ENCODE results near the gene GNAZ. TPM values are rescaled to one million over a fixed set of nuclear protein-coding genes. Genes with fewer than 3 reads are reported as not detected.

The GNAZ gene
- total RNA-seq, 1 experiment from 2014 or later, result 1.2 TPM

DNA sequence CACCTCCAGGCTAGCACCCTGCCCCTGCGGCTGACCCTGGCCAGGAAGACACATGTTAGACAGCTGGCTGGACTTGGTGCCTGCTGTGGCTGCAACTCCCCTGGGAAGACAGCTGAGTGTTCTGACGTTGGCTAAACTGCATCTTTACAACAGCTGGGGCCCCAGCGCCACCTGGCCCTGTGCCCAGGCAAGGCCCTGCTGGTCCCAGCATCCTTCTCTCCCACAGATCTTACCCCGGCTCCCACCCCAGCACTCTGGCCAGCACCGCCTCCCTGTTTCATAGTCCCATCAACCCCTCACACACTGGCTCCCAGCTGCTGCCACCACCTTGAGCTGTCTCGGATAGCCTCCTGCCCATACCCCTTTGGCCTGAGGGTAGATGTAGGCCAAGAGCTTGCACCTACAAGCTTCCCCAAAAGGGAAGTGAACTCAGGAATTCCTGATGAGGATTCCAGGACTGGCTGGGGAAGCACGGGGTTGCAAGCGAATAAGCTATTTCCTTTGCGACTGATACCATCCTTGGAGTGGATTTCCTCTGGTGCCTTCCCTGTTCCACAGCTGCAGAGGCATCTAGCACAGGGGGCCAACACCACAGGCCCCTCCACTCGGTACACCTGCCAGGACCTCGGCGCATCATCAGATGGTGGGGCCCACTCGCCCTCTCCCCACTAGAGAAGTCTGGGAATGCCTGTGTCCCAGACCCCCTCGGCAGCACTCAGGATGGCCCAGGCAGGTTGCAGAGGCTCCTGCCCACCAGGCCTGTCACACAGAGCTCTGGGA lies 42.9 kb downstream of the GNAZ start:
- CTCF ChIA-PET, result no interaction called here
- Histone ChIP-seq H2AFZ (no peak overlapping the region), H3K79me2 (ENCODE audit: low read depth) (no peaks in the 10 kb centered on the region), H3K4me2 (no peak overlapping the region), H3K4me3 (no peak overlapping the region), H3K9me3 (ENCODE audit: insufficient read depth, low read depth) (no peaks in the 10 kb centered on the region), H3K27ac (no peak overlapping the region), H3K27me3 (ENCODE audit: insufficient read depth, low read depth) (peaks cover 32% of the 10 kb centered on the region), H3K36me3 (ENCODE audit: low read depth) (no peaks in the 10 kb centered on the region), H4K20me1 (ENCODE audit: insufficient read depth) (no peaks in the 10 kb centered on the region), H3K9me2 (ENCODE audit: insufficient read depth) (no peaks in the 10 kb centered on the region), H3F3A (ENCODE audit: insufficient read depth, low read depth) (no peaks in the 10 kb centered on the region), H3K4me1 (replicated peaks; ENCODE audit: insufficient read depth) (no peaks in the 10 kb centered on the region)
- no peak for DNase-seq
- TF ChIP-seq EZH2 (IDR thresholded peaks at IDR 0.05; ENCODE audit: low read depth), result no peak
- TF ChIP-seq, protein P1, sequence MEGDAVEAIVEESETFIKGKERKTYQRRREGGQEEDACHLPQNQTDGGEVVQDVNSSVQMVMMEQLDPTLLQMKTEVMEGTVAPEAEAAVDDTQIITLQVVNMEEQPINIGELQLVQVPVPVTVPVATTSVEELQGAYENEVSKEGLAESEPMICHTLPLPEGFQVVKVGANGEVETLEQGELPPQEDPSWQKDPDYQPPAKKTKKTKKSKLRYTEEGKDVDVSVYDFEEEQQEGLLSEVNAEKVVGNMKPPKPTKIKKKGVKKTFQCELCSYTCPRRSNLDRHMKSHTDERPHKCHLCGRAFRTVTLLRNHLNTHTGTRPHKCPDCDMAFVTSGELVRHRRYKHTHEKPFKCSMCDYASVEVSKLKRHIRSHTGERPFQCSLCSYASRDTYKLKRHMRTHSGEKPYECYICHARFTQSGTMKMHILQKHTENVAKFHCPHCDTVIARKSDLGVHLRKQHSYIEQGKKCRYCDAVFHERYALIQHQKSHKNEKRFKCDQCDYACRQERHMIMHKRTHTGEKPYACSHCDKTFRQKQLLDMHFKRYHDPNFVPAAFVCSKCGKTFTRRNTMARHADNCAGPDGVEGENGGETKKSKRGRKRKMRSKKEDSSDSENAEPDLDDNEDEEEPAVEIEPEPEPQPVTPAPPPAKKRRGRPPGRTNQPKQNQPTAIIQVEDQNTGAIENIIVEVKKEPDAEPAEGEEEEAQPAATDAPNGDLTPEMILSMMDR (conservative IDR thresholded peaks at IDR 0.05), result no peak
- intact Hi-C loops (cut with micrococcal nuclease; ENCODE audit: unreplicated experiment), result no loop called here
- BruUV-seq (replicated peaks), result no TSS peak
- POLR2A ChIA-PET (ENCODE audit: unreplicated experiment), result no interaction called here

DNA sequence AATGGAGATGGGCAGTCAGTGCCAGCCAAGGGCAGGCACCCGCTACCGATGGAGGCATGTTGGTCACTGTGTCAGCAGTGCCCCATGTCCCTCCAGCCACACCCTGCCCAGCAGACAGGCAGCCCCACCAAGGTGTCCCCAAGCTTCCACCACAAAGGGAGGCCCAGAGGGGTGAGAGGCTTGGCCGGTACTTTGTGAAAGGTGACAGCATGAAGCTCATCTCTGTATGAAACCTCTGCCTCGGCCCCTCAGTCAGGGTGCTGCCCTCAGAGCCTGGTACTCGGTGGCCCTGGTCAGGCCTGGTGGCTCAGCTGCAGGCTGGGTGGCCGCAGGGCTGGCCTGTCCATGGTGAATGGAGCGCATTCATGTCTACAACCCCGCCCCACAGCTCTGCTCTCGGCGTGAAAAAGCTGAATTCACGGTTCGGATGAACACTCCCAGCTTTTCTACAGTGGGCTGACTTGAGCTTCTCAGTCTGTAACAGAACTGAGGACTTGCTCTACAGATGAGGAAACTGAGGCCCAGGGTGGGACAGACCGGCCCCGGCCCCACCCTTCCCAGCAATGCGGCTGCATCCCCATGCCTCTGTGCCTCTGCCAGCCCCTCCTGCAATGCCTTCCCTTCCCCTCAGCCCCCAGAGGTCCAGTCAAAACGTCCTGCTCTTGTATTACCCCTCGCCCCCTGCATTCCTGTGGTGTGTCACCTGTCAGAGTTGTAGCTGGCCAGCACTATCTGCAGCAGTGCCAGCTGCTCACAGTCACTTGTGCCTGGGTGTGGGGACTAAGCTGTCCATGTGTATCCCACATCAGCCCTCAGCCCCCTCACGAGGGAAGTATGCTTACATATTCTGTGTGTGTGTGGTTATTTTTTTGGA lies 43.8 kb downstream of the GNAZ start:
- no peak for TF ChIP-seq EZH2 (IDR thresholded peaks at IDR 0.05; ENCODE audit: low read depth)
- TF ChIP-seq, protein P1 (conservative IDR thresholded peaks at IDR 0.05), result no peak
- Histone ChIP-seq H3K36me3 (ENCODE audit: low read depth) (no peaks in the 10 kb centered on the region), H3K9me2 (ENCODE audit: insufficient read depth) (no peaks in the 10 kb centered on the region), H3K27ac (no peak overlapping the region), H3K4me2 (no peak overlapping the region), H3K4me1 (replicated peaks; ENCODE audit: insufficient read depth) (no peaks in the 10 kb centered on the region), H4K20me1 (ENCODE audit: insufficient read depth) (no peaks in the 10 kb centered on the region), H3K4me3 (no peak overlapping the region), H3K79me2 (ENCODE audit: low read depth) (no peaks in the 10 kb centered on the region), H3K27me3 (ENCODE audit: insufficient read depth, low read depth) (peaks cover 28% of the 10 kb centered on the region), H3F3A (ENCODE audit: insufficient read depth, low read depth) (no peaks in the 10 kb centered on the region), H3K9me3 (ENCODE audit: insufficient read depth, low read depth) (no peaks in the 10 kb centered on the region), H2AFZ (no peak overlapping the region)
- ChIA-PET CTCF (no interaction called here), POLR2A (ENCODE audit: unreplicated experiment) (no interaction called here)
- intact Hi-C loops (cut with micrococcal nuclease; ENCODE audit: unreplicated experiment), result no loop called here
- no peak for DNase-seq
- BruUV-seq (replicated peaks), result no TSS peak

DNA sequence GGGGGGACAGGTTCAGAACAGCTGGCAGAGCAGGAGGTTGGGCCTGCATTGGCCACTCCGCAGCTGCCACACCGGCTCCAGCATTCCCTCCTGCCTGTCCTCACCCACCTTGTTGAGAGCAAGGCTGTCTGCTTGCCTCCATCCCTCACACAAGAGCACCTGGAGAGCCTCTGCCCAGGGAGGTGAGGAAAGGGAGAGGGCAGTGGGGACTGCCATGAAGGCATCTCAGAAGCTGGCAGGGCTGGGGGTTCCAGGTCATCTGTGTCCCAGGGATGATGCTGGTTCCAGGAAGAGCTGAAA lies 44.4 kb downstream of the GNAZ start:
- Histone ChIP-seq H3K4me2 (no peak overlapping the region), H3K4me1 (replicated peaks; ENCODE audit: insufficient read depth) (no peaks in the 10 kb centered on the region), H3K27me3 (ENCODE audit: insufficient read depth, low read depth) (peaks cover 28% of the 10 kb centered on the region), H3F3A (ENCODE audit: insufficient read depth, low read depth) (no peaks in the 10 kb centered on the region), H3K27ac (no peak overlapping the region), H3K9me3 (ENCODE audit: insufficient read depth, low read depth) (no peaks in the 10 kb centered on the region), H3K9me2 (ENCODE audit: insufficient read depth) (no peaks in the 10 kb centered on the region), H3K36me3 (ENCODE audit: low read depth) (no peaks in the 10 kb centered on the region), H3K79me2 (ENCODE audit: low read depth) (no peaks in the 10 kb centered on the region), H4K20me1 (ENCODE audit: insufficient read depth) (no peaks in the 10 kb centered on the region), H2AFZ (no peak overlapping the region), H3K4me3 (no peak overlapping the region)
- no peak for DNase-seq
- intact Hi-C loops (cut with micrococcal nuclease; ENCODE audit: unreplicated experiment), result no loop called here
- ChIA-PET POLR2A (ENCODE audit: unreplicated experiment) (no interaction called here), CTCF (no interaction called here)
- TF ChIP-seq, protein P1 (conservative IDR thresholded peaks at IDR 0.05), result no peak
- TF ChIP-seq EZH2 (IDR thresholded peaks at IDR 0.05; ENCODE audit: low read depth), result no peak
- no TSS peak for BruUV-seq (replicated peaks)
